KMS-11 (cell line): Measurements from ENCODE around the gene UNC93B1.

Experiments
- H2AFZ ChIP-seq: fragments of 200-600 bp; sonication (generic); 2 replicates; pipeline ENCODE4 v1.6.1; 2016; ENCODE audit warnings: antibody characterized with exemption, mixed run types, low read depth
- H3K27ac ChIP-seq: fragments of 200-600 bp; sonication (generic); 2 replicates; pipeline ENCODE4 v1.6.1; 2016; ENCODE audit warnings: mild to moderate bottlenecking, mixed run types
- H3K27me3 ChIP-seq: fragments of 200-600 bp; sonication (generic); 2 replicates; pipeline ENCODE4 v1.6.1; 2017; ENCODE audit warnings: mild to moderate bottlenecking, low read depth, mixed run types, moderate library complexity; ENCODE audit not compliant: insufficient read depth
- H3K36me3 ChIP-seq: fragments of 200-600 bp; sonication (generic); 2 replicates; pipeline ENCODE4 v1.6.1; 2017; ENCODE audit warnings: mild to moderate bottlenecking, mixed run types; ENCODE audit not compliant: insufficient read depth
- H3K4me1 ChIP-seq: fragments of 200-600 bp; sonication (generic); 2 replicates; pipeline ENCODE4 v1.6.1; 2016; ENCODE audit warnings: mild to moderate bottlenecking, low read depth, mixed run types; ENCODE audit not compliant: poor library complexity, severe bottlenecking
- H3K4me2 ChIP-seq: fragments of 200-600 bp; sonication (generic); 2 replicates; pipeline ENCODE4 v1.7.0; 2016; ENCODE audit warnings: mild to moderate bottlenecking, mixed run types
- H3K4me3 ChIP-seq: fragments of 200-600 bp; sonication (generic); IDR thresholded peaks from 2 replicates; pipeline ENCODE4 v1.6.1; 2017; ENCODE audit warnings: low read depth, low read length, mixed read lengths; ENCODE audit not compliant: insufficient read depth
- H3K79me2 ChIP-seq: fragments of 200-600 bp; sonication (generic); 2 replicates; pipeline ENCODE4 v1.6.1; 2016; ENCODE audit warnings: low read depth, mixed run types; ENCODE audit not compliant: insufficient read depth
- H3K9ac ChIP-seq: fragments of 200-600 bp; sonication (generic); 2 replicates; pipeline ENCODE4 v1.6.1; 2016; ENCODE audit warnings: mild to moderate bottlenecking, mixed run types
- H4K20me1 ChIP-seq: fragments of 200-600 bp; sonication (generic); 2 replicates; pipeline ENCODE4 v1.6.1; 2016; ENCODE audit warnings: mild to moderate bottlenecking, mixed run types; ENCODE audit not compliant: insufficient read depth
- CTCF ChIP-seq: fragments of 200-600 bp; sonication (generic); conservative IDR thresholded peaks from 2 replicates; pipeline ENCODE4 v1.6.1; 2017; ENCODE audit warnings: low read depth, mild to moderate bottlenecking, antibody characterized with exemption, low read length, moderate library complexity, mixed read lengths

The UNC93B1 gene

GRCh38 chr11:68021167-68021787 lies 17.4 kb upstream of the UNC93B1 start:
- Histone ChIP-seq H3K27me3 (no peaks in the 10 kb centered on the region), H3K4me3 (no peak overlapping the region), H3K9ac (no peak overlapping the region), H3K27ac (no peak overlapping the region), H4K20me1 (no peaks in the 10 kb centered on the region), H3K4me2 (no peak overlapping the region), H3K4me1 (no peaks in the 10 kb centered on the region), H3K79me2 (no peaks in the 10 kb centered on the region), H3K36me3 (no peaks in the 10 kb centered on the region), H2AFZ (no peak overlapping the region)
- TF ChIP-seq CTCF: no peak

GRCh38 chr11:68020575-68020974 lies 16.7 kb upstream of the UNC93B1 start:
- no peak overlapping the region for H3K9ac ChIP-seq
- no peaks in the 10 kb centered on the region for H3K4me1 ChIP-seq
- no peaks in the 10 kb centered on the region for H3K79me2 ChIP-seq
- no peak overlapping the region for H3K27ac ChIP-seq
- H3K27me3 ChIP-seq: no peaks in the 10 kb centered on the region
- H3K4me3 ChIP-seq: no peak overlapping the region
- H3K4me2 ChIP-seq: no peak overlapping the region
- TF ChIP-seq CTCF: 0 out of 2 replicates have a peak, but pooled peaks have one; percentile 16
- no peaks in the 10 kb centered on the region for H3K36me3 ChIP-seq
- H2AFZ ChIP-seq: no peak overlapping the region
- H4K20me1 ChIP-seq: no peaks in the 10 kb centered on the region

- Histone ChIP-seq H3K27me3 (no peaks in the 10 kb centered on the region), H3K9ac (no peak overlapping the region), H3K27ac (no peak overlapping the region), H3K36me3 (no peaks in the 10 kb centered on the region), H3K4me2 (no peak overlapping the region), H3K4me3 (no peak overlapping the region), H4K20me1 (no peaks in the 10 kb centered on the region), H3K79me2 (no peaks in the 10 kb centered on the region), H2AFZ (no peak overlapping the region), H3K4me1 (no peaks in the 10 kb centered on the region)
- TF ChIP-seq CTCF: no peak
Measured at GRCh38 chr11:68019486-68019885, 15.6 kb upstream of the UNC93B1 start.

GRCh38 chr11:68018730-68019190 lies 14.9 kb upstream of the UNC93B1 start:
- Histone ChIP-seq H3K4me3 (no peak overlapping the region), H3K27me3 (no peaks in the 10 kb centered on the region), H3K36me3 (no peaks in the 10 kb centered on the region), H2AFZ (no peak overlapping the region), H4K20me1 (no peaks in the 10 kb centered on the region), H3K4me1 (peaks cover 5% of the 10 kb centered on the region), H3K9ac (no peak overlapping the region), H3K4me2 (no peak overlapping the region), H3K27ac (no peak overlapping the region), H3K79me2 (no peaks in the 10 kb centered on the region)
- TF ChIP-seq CTCF: no peak
